AG10803 (cell line): ENCODE data around the gene TMEM132D.

Experiments
- DNase-seq: peaks from one replicate; pipeline ENCODE4 v3.0.0; 2010; ENCODE audit warnings: low read depth
- H3K4me3 ChIP-seq: 2 replicates; pipeline ENCODE4 v1.5.1; 2011; ENCODE audit warnings: mild to moderate bottlenecking, low read length, control low read depth
- CTCF ChIP-seq: conservative IDR thresholded peaks from 2 replicates; pipeline ENCODE4 v1.5.1; 2011; ENCODE audit warnings: mild to moderate bottlenecking, low read length, control low read depth, inconsistent platforms

TMEM132D gene

GRCh38 chr12:129084875-129085826 is 818.7 kb downstream of the TMEM132D start:
- TF ChIP-seq CTCF = no peak
- H3K4me3 ChIP-seq = no peak overlapping the region
- DNase-seq = no peak

- TF ChIP-seq CTCF = no peak
Observed at GRCh38 chr12:129083121-129083840, 820.5 kb downstream of the TMEM132D start.

GRCh38 chr12:129082441-129082840 is 821.4 kb downstream of the TMEM132D start:
- no peak for TF ChIP-seq CTCF
- DNase-seq = no peak
- no peak overlapping the region for H3K4me3 ChIP-seq

More at GRCh38 chr12:129083121-129083840, 820.5 kb downstream of the TMEM132D start:
- no peak overlapping the region for H3K4me3 ChIP-seq
- no peak for DNase-seq

GRCh38 chr12:129081755-129082250 is 822.0 kb downstream of the TMEM132D start:
- no peak overlapping the region for H3K4me3 ChIP-seq
- no peak for DNase-seq
- no peak for TF ChIP-seq CTCF

GRCh38 chr12:129080821-129081220 is 823.0 kb downstream of the TMEM132D start:
- DNase-seq = no peak
- no peak for TF ChIP-seq CTCF
- no peak overlapping the region for H3K4me3 ChIP-seq

GRCh38 chr12:129080391-129080790 is 823.4 kb downstream of the TMEM132D start:
- no peak for DNase-seq
- H3K4me3 ChIP-seq = no peak overlapping the region
- TF ChIP-seq CTCF = no peak
